Measurements from ENCODE around the gene NEMP1.
"Not testable (repeated sequence)": the region's sequence is repeated elsewhere in the genome, so short reads cannot be mapped to it uniquely, and the experiment has no call there.

Gene NEMP1

DNA sequence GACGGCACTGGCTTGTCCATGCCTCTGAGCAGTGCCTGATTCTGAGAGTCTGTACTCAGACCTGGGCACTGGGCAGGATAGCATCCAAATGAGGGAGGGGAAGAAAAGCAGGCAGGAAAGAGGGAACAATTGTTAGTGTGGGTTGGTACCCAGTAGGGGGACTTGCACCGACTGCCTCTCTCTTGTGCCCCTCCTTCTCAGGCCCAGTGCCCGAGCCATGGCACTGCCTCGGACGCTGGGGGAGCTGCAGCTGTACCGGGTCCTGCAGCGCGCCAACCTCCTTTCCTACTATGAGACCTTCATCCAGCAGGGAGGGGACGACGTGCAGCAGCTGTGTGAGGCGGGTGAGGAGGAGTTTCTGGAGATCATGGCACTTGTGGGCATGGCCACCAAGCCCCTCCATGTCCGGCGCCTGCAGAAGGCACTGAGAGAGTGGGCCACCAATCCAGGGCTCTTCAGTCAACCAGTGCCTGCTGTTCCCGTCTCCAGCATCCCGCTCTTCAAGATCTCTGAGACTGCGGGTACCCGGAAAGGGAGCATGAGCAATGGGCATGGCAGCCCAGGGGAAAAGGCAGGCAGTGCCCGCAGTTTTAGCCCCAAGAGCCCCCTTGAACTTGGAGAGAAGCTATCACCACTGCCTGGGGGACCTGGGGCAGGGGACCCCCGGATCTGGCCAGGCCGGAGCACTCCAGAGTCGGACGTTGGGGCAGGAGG is 12.5 kb upstream of the NEMP1 start:
- no peak for DNase-seq

DNA sequence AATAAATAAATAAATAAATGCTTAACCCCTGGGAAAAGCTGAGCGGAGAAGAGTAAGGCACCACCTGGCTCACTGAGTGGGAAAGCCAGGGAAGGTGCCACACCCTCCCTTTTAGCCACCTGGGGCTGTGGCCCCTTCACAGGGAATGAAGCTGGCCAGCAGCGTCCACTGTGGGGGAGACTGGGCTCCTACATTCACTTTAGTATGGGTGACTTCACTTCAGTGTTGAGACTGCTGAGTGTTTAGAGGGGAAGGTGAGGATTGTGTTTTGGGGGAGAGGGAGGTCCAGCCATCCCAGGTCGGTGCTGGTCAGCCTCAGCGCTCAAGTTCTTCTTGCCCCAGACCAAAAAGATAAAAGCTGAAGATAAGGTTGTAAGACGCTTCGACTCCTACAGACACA is 11.9 kb upstream of the NEMP1 start:
- no peak for DNase-seq

DNA sequence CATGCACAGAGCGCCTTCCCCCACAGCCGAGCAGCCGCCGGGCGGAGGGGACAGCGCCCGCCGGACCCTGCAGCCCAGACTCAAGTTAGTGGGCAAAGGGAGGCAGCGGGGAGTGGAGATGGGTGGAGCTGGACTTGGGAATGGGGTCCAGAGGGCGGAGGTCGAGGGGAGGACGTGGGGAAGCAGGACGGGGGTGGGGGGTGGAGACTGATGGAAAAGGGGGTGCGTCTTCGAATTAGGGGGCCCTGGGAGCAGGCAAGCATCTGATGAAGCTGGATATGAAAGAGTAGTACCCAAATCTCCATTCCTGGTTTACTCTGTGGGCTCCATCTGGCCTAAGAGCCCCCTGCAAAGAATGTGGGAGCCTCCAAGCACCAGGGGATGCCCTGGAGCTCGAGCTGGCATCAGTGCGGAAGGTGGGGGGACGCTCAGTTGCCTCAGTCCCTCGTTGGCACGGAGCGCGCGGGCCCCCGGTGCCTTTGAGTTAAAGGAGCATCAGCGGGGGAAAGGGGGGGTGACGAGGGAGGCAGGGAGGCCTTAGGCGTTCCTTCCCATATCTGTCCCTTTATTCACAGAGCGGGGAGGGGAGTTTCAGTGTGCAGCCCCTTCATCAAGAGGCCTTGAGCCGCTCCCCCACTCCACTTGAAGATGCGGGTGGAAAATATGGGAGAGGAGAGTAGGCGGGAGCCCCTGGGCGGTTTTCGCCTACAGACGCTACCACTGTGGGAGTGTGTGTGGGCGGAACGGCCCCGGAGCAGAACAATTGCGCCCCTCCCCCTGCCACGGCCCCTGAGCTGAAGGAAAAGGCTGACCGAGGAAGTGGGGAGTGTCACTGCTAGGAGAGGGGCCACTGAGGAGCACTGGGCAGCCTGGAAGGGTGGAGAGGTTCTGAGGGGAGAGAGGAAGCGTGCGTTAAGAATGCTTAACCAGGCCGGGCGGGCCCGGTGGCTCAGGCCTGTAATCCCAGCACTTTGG is 11.0 kb upstream of the NEMP1 start:
- peak; percentile 55 for DNase-seq

DNA sequence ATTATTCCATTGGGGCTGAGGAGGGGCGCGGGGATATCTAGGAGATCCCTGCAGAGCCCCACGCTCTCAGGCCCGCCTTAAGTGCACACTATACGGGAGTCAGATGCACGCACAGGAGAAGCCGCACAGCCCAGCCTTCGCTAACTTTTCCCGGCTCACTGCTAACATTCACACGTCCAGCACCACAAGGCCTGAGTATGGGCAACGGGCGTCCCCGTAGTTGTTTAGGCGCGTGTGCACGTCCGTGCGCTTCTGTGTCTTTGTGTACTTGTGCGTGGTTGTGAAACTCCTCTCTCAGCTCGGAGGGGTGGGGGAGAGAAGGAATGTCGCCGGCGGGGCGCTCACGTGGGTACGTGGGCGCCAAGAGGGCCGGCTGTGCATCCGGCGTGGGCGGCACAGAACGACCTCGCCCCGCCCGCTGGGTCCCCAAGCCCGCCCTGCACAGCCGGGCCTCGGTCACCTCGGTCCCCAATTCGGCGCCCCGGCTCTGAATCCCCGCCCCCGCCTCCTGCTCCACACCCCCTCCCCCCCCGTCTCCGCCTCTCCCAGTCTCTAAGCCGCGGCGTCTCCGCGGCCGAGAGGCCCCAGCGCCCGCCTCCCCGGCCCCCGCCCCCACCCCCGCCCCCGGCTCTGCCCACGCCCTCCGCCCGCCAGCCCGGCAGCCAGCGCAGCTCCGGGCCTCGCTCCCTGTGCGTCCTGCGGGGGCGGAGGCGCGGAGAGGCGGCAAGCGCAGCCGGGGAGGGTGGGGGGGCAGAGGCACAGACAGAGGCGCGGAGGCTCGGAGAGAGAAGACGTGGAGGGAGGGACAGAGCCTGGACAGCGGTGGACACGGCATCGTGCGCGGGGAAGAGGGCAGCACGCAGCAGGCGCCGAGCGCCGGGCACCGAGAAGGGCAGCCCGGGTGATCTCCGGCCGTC is 10.0 kb upstream of the NEMP1 start, which contains the start of gene NAB2:
Gene NAB2 (plus strand): TSS at position 761 of the 917 bp plus-strand sequence. CDS start 158 bp downstream, outside the sequence.
- peak; percentile 90 for DNase-seq

DNA sequence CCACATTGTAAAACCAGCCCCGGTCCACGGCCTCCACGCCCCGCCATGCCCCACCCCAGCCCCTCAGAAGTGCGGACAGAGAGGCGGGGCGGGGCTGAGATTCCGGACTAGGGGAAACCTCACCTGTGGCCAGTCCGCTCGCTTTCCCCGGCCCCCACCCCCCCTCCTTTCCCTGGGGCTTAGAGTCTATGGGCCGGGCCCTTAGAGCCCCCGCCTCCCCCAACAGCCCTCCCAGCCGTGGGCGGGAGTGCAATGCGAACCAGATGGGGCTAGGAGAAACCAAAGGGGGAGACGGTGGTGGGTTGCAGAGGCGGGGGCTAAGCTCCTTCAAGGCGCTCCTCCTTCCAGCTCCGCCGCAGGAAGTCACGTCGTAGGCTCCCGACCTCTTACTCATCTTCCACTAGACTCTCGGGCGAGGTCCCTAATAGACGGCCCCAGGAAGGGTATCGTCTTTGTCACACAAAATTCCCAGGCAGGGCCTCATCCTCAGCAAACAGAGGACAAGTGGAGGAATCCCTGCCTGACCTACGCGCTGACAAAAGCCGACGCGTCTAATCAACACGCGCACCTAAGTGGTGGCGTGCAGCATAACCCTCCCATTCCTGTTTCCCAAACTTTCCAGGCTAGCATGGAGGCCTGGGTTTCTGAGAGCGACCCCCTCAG is 9.2 kb upstream of the NEMP1 start:
- DNase-seq, result peak; percentile 85

DNA sequence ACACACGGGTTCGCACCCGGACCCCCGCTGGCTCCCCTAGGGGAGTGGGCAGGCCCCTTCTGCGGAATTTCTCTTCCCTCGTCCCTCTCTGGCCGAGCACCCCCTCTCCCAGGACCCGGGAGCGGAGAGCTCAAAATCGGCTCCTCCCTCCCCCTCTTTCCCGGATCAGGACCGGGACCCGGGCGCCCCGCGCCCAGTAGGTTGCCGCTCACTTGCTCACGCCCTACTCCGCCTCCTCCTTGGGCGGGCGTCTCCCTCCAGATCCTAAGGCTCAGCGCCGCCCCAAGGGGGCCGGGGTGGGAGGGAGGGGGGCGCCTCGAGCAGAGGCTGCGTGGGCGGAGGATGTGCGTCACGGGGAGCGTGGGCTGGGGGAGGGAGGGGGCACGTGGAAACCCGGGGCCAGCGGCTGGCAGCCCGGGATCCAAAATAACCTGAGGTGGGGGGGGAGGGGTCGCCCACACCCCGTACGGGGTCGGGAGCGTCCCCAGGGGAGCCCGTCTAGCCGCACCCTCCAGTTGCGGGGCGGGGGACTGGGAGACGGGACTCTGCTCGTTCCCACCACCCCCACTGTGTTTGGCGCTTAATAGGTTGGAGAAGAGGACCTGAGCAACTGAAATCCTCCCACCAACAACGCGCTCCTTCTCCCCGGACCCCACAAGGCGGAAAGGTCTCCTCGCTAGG is 8.6 kb upstream of the NEMP1 start:
- peak; percentile 91 for DNase-seq

DNA sequence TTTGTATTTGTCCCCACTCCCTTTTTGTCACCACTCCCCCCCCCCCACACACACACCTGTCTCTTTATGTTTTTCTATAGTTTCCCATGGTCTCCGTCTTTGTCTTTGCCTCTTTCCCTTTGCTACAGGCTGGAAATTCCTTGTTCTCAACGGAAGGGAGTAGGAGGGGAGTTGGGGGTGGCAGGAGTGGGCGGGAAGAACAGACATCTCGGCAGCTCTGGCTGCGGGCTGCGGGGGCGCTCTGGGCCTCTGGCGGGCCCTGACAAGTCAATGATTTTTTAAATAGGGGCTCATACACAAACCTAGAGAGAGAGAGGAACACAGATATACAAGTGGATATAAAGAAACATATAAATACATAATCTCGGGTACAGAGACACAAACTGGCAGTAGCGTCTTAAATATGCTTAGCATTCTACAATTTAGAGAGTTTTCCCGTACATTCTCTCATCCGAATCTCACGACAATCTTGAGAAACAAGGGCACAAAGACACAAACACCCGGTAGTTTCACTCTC is 8.0 kb upstream of the NEMP1 start:
- DNase-seq, result peak; percentile 37

DNA sequence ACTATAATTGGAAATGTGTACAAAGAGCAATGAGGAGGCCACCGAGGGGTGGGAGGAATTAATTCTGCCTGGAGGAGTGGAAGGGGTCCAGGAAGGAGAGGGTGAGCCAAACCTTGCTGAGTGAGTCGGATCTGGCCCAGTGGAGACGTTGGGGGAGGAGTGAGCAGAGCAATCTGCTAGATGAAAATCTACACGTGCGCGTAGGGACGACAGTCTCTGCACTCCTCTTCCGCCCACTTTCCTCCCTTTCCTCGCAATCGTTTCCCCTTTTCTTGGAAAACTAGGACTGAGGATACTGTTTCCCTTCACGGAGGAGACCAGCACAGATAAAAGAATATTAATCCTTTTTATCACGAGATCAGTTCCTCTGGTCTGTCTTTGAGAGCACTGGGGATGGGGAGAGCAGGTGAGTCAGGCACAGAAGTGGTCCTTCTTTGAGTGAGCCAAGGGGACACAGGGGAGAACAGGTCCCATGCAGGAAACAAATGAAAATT is 7.5 kb upstream of the NEMP1 start:
- DNase-seq, result peak; percentile 43

DNA sequence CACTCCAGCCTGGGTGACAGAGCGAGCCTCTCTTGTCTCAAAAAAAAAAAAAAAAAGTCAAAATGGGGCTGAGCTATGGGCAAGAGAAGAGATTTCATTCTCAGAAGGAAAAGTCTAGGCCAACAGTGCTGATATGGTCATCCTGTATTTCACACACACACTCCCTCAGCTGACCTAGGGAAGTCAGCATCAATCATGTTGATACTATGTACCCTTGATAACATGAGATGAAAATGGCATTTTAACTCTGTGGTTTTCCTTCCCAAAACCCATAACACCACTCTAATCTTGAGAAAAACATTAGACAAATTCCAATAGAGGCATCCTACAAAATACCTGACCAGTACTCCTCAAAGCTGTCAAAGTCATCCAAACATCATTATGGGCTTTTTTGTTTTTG is 2.3 kb upstream of the NEMP1 start:
- DNase-seq, result no peak

DNA sequence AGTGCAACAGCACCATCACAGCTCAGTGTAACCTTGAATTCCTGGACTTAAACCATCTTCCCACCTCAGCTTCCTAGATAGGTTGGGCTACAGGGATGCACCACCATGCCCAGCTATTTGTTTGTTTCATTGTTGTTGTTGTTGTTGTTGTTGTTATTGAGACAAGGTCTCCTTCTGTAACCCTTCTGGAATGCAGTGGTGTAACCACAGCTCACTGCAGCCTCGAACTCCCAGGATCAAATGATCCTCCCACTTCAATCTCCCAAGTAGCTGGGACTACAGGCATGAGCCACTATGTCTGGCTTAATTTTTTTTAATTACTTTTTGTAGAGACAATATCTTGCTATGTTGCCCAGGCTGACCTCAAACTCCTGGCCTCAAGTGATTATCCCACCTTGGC is 1.2 kb upstream of the NEMP1 start:
- DNase-seq, result no peak

DNA sequence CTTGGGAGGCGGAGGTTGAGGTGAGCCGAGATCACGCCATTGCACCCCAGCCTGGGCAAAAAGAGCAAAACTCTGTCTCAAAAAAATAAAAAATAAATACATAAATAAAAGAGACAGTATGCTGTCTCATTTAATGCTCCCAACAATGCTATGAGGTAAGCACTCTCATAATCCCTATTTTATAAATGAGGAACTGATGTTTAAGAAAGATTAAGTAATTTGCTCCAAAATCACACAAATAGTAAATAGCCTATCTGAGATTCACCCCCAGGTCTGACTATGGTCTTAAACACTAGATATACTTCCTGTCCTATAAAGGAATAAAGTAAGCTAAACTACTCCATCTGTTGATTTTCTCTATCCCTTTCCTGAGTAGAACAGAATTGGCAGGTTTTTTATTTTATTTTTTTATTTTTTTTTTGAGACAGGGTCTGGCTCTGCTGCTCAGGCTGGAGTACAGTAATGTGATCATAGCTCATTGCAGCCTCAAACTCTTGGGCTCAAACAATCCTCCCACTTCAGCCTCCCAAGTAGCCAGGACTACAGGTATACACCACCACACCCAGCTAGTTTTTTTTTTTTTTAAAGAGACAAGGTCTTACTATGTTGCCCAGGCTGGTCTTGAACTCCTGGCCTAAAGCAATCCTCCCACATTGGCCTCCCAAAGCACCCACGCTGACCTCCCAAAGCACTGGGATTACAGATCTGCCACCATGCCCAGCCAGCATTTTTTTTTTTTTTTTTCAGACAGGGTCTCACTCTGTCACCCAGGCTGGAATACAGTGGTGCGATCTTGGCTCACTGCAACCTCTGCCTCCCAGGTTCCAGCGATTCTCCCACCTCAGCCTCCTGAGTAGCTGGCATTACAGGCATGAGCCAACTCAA is 4.8 kb downstream of the NEMP1 start:
- DNase-seq, result not testable (repeated sequence)

DNA sequence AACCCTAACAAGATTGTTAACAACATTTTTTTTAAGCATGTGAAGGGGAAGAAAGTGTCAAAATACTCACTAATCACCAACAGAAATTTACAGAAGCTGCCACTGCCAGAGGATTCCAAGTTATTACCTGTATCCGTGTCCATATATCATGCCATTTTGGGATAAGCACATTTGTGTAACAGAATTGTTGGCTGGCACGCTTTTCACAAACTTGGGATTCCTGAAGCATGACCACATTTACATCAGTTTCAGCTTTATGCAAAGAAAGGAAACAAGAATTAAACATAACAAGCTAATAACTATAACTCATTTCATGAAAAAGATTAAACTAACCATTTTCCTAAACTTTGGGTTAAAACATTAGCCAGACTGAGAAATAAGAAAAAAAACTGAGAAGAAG is 5.9 kb downstream of the NEMP1 start:
- DNase-seq, result no peak

DNA sequence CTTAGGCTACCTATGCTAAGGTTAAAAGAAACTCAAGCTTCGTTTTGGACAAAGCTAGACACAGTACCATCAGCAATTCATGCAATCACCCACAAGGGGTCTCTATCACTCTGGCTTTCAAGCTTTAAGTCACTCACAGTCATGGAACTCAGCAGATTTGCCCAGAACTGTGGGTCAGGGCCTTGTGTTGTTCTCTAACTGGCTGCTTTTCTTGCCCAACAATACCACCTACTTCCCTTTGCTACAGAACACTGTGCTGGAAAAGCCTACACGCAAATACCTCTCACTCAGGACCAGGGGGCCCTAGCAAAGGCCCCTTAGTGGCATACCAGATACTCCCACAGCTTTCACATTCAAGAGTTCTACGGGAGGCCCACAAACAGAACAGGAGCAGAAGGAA is 9.1 kb downstream of the NEMP1 start:
- DNase-seq, result peak; percentile 51

DNA sequence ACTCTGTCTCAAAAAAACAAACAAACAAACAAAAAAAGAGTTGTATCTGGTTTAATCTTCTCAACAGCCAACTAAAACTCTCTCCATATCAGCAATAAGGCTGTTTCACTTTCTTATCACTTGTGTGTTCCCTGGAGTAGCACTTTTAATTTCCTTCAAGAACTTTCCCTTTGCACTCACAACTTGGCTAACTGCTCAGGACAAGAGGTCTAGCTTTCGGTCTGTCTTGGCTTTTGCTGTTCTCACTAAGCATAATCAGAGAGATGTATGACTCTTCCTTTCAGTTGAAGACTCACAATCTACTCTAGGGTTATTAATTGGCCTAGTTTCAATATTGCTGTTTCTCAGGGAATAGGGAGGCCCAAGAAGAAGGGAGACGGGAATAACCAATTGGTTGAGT is 12.3 kb downstream of the NEMP1 start:
- DNase-seq, result peak; percentile 15

DNA sequence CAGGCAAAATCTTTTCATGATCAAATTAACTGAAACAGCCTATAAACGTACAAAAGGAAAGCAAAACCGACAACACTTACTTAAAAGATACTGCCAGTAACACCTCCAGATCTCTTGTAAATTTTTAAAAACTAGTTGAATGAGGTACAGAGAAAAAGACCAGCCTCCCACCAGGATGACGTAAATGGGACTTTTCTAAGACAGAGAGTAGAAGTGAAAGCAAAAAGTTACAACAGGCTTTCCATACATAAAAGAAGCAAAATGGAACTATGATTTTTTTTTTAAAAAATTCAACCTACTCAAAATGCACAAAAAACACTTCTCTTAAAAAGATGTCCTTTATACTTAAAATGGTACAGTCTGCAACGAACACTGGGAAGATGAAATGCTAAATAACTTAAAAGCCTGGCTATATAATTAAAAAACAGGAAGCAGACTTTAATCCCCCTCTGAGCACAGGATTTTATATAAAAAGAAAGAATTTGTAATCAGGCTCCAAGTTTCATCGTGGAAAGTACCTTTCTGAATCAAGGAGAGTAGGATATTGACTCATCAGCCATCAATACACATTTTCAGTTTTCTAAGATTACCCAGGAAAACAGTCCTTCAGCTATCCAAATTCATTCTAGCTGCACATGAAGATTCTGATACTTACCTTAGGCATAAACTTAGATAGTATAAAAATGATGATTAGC is 14.5 kb downstream of the NEMP1 start:
- peak; percentile 57 for DNase-seq

DNA sequence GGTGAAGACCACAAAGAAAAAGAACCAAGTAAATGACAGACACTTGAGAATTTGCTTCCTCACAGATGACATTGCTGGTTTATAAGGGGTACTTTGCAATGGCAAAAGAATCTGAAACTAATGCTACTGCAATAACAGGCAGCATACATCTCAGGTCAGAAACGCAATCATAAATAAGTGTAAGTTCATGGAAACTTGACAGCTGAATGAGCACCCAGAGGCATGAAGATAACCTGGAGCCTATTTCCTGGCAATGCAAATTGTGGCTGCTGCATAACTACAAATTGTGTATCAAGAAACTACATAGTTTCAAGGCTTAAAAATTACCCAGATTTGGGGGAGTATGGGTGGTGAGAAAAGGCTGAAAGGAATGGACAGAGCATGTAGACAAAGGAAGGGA is 20.1 kb downstream of the NEMP1 start:
- DNase-seq, result no peak

DNA sequence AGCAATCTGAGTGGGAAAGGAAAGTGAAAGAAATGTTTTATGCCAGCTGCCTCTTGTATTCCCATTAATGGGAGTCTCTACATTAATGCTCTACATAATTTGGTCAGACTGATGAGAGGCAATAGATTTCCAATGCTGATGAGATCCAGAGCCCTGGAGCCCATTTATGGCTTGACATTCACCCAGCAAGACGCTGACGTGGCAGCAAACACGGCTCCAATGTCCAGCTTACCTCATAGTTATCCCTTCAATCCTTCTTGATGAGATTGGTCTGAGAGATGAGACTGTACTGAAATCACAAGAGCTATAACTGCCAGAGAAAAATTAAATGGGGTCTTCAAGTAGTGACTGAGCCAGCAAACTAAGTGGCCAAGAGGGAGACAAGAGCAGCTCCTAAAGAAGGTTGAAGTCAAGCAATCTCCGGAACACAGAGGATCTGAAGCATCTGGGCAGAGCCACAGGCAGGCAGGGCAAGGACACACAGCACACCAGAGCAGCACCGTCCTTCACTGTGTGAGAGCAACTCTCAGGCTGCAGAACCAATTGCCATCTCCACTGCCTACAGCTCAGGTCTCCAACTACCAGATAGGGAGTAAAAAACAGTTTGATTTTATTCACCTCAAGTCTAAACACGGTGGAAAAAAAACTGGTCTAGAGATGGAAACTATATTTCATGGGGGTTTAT is 21.4 kb downstream of the NEMP1 start:
- DNase-seq, result no peak

DNA sequence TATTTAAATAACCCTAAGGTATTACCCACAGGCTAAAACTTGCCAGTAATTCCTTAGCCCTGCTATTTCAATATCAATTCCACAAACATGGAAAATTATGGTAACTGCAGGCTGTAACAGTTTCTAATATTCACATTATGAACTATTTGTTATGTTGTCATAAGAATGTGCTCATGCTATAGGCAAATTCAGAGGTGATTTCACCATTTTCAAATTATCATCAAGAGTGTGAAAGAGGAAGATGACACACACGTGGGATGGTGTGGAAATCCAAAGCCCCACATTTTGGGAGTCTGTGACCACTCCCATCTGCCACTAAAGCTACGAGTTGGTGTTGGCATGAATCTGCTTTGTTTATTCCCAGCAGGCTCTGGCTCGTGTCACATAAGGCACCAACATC is 22.8 kb downstream of the NEMP1 start:
- no peak for DNase-seq

DNA sequence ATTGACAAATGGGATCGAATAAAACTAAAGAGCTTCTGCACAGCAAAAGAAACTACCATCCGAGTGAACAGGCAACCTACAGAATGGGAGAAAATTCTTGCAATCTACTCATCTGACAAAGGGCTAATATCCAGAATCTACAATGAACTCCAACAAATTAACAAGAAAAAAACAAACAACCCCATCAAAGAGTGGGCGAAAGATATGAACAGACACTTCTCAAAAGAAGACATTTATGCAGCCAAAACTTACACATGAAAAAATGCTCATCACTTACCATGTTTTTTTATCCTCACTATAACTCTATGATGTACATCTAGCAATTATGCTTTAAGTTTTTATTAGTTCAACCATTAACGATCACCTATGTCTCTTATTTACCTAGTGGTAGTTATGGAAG is 24.7 kb downstream of the NEMP1 start:
- DNase-seq, result not testable (repeated sequence)
